Measurements from ENCODE around the gene RPS17.
"Not testable (repeated sequence)": the region's sequence is repeated elsewhere in the genome, so short reads cannot be mapped to it uniquely, and the experiment has no call there.

RPS17 gene

GRCh38 chr15:82537351-82537908, 2.8 kb downstream of the RPS17 start:
- Histone ChIP-seq H3K36me3 (ENCODE audit: control insufficient read depth in 1 of 2, insufficient read depth in 2 of 2, low read length in 2 of 2) (peaks cover 30 to 54% of the 10 kb centered on the region in 2 donors), H3K27ac (ENCODE audit: low read depth, low read length) (no peak overlapping the region), H3K4me1 (ENCODE audit: control insufficient read depth in 1 of 2, insufficient read depth in 2 of 2, low read length in 2 of 2) (peaks cover 19 to 23% of the 10 kb centered on the region in 2 donors), H3K27me3 (ENCODE audit: control insufficient read depth in 1 of 2, insufficient read depth in 2 of 2, low read length in 2 of 2) (no peaks in the 10 kb centered on the region), H3K9ac (ENCODE audit: low read depth in 1 of 2, low read length in 2 of 2) (peak overlapping the region in 1 of 2 donors; percentile 8), H3K9me3 (ENCODE audit: control insufficient read depth in 1 of 2, low read length in 2 of 2) (no peaks in the 10 kb centered on the region), H3K4me3 (ENCODE audit: low read depth in 1 of 2, low read length in 2 of 2) (no peak overlapping the region)

- no peak overlapping the region for H3K27ac ChIP-seq (ENCODE audit: low read depth, low read length)
Measured at GRCh38 chr15:82536409-82537350, 3.6 kb downstream of the RPS17 start.

GRCh38 chr15:82535566-82536408, 4.5 kb downstream of the RPS17 start:
- no peak overlapping the region for H3K27ac ChIP-seq (ENCODE audit: low read depth, low read length)
- H3K27me3 ChIP-seq (ENCODE audit: control insufficient read depth in 1 of 2, insufficient read depth in 2 of 2, low read length in 2 of 2): no peaks in the 10 kb centered on the region
- peaks cover 30 to 54% of the 10 kb centered on the region in 2 donors for H3K36me3 ChIP-seq (ENCODE audit: control insufficient read depth in 1 of 2, insufficient read depth in 2 of 2, low read length in 2 of 2)
- H3K4me1 ChIP-seq (ENCODE audit: control insufficient read depth in 1 of 2, insufficient read depth in 2 of 2, low read length in 2 of 2): peaks cover 14 to 21% of the 10 kb centered on the region in 2 donors
- H3K9ac ChIP-seq (ENCODE audit: low read depth in 1 of 2, low read length in 2 of 2): no peak overlapping the region
- H3K4me3 ChIP-seq (ENCODE audit: low read depth in 1 of 2, low read length in 2 of 2): no peak overlapping the region
- no peaks in the 10 kb centered on the region for H3K9me3 ChIP-seq (ENCODE audit: control insufficient read depth in 1 of 2, low read length in 2 of 2)

More at GRCh38 chr15:82536409-82537350, 3.6 kb downstream of the RPS17 start:
- no peak overlapping the region for H3K9ac ChIP-seq (ENCODE audit: low read depth in 1 of 2, low read length in 2 of 2)
- no peak overlapping the region for H3K4me3 ChIP-seq (ENCODE audit: low read depth in 1 of 2, low read length in 2 of 2)
- peaks cover 19 to 23% of the 10 kb centered on the region in 2 donors for H3K4me1 ChIP-seq (ENCODE audit: control insufficient read depth in 1 of 2, insufficient read depth in 2 of 2, low read length in 2 of 2)
- H3K36me3 ChIP-seq (ENCODE audit: control insufficient read depth in 1 of 2, insufficient read depth in 2 of 2, low read length in 2 of 2): peaks cover 30 to 54% of the 10 kb centered on the region in 2 donors
- H3K9me3 ChIP-seq (ENCODE audit: control insufficient read depth in 1 of 2, low read length in 2 of 2): no peaks in the 10 kb centered on the region
- no peaks in the 10 kb centered on the region for H3K27me3 ChIP-seq (ENCODE audit: control insufficient read depth in 1 of 2, insufficient read depth in 2 of 2, low read length in 2 of 2)

GRCh38 chr15:82535151-82535550, 5.1 kb downstream of the RPS17 start:
- H3K4me3 ChIP-seq (ENCODE audit: low read depth in 1 of 2, low read length in 2 of 2); H3K27ac ChIP-seq (ENCODE audit: low read depth, low read length); H3K9me3 ChIP-seq (ENCODE audit: control insufficient read depth in 1 of 2, low read length in 2 of 2); H3K27me3 ChIP-seq (ENCODE audit: control insufficient read depth in 1 of 2, insufficient read depth in 2 of 2, low read length in 2 of 2); H3K9ac ChIP-seq (ENCODE audit: low read depth in 1 of 2, low read length in 2 of 2): not testable (repeated sequence)
- peaks cover 14 to 23% of the 10 kb centered on the region in 2 donors for H3K4me1 ChIP-seq (ENCODE audit: control insufficient read depth in 1 of 2, insufficient read depth in 2 of 2, low read length in 2 of 2)
- peaks cover 30 to 54% of the 10 kb centered on the region in 2 donors for H3K36me3 ChIP-seq (ENCODE audit: control insufficient read depth in 1 of 2, insufficient read depth in 2 of 2, low read length in 2 of 2)

- not testable (repeated sequence) for H3K9ac ChIP-seq (ENCODE audit: low read depth in 1 of 2, low read length in 2 of 2); H3K27ac ChIP-seq (ENCODE audit: low read depth, low read length); H3K9me3 ChIP-seq (ENCODE audit: control insufficient read depth in 1 of 2, low read length in 2 of 2); H3K4me3 ChIP-seq (ENCODE audit: low read depth in 1 of 2, low read length in 2 of 2); H3K27me3 ChIP-seq (ENCODE audit: control insufficient read depth in 1 of 2, insufficient read depth in 2 of 2, low read length in 2 of 2)
- Histone ChIP-seq H3K36me3 (ENCODE audit: control insufficient read depth in 1 of 2, insufficient read depth in 2 of 2, low read length in 2 of 2) (peaks cover 30 to 54% of the 10 kb centered on the region in 2 donors), H3K4me1 (ENCODE audit: control insufficient read depth in 1 of 2, insufficient read depth in 2 of 2, low read length in 2 of 2) (peaks cover 14 to 23% of the 10 kb centered on the region in 2 donors)
Measured at GRCh38 chr15:82534457-82534861, 5.8 kb downstream of the RPS17 start.

GRCh38 chr15:82533801-82534200, 6.5 kb downstream of the RPS17 start:
- H3K4me3 ChIP-seq (ENCODE audit: low read depth in 1 of 2, low read length in 2 of 2): no peak overlapping the region
- peaks cover 30 to 54% of the 10 kb centered on the region in 2 donors for H3K36me3 ChIP-seq (ENCODE audit: control insufficient read depth in 1 of 2, insufficient read depth in 2 of 2, low read length in 2 of 2)
- no peaks in the 10 kb centered on the region for H3K9me3 ChIP-seq (ENCODE audit: control insufficient read depth in 1 of 2, low read length in 2 of 2)
- H3K27me3 ChIP-seq (ENCODE audit: control insufficient read depth in 1 of 2, insufficient read depth in 2 of 2, low read length in 2 of 2): no peaks in the 10 kb centered on the region
- peaks cover 13 to 17% of the 10 kb centered on the region in 2 donors for H3K4me1 ChIP-seq (ENCODE audit: control insufficient read depth in 1 of 2, insufficient read depth in 2 of 2, low read length in 2 of 2)
- no peak overlapping the region for H3K27ac ChIP-seq (ENCODE audit: low read depth, low read length)
- no peak overlapping the region for H3K9ac ChIP-seq (ENCODE audit: low read depth in 1 of 2, low read length in 2 of 2)

GRCh38 chr15:82532991-82533481, 7.2 kb downstream of the RPS17 start:
- Histone ChIP-seq H3K36me3 (ENCODE audit: control insufficient read depth in 1 of 2, insufficient read depth in 2 of 2, low read length in 2 of 2) (peaks cover 25 to 48% of the 10 kb centered on the region in 2 donors), H3K27me3 (ENCODE audit: control insufficient read depth in 1 of 2, insufficient read depth in 2 of 2, low read length in 2 of 2) (no peaks in the 10 kb centered on the region), H3K27ac (ENCODE audit: low read depth, low read length) (no peak overlapping the region), H3K4me3 (ENCODE audit: low read depth in 1 of 2, low read length in 2 of 2) (no peak overlapping the region), H3K9ac (ENCODE audit: low read depth in 1 of 2, low read length in 2 of 2) (no peak overlapping the region), H3K4me1 (ENCODE audit: control insufficient read depth in 1 of 2, insufficient read depth in 2 of 2, low read length in 2 of 2) (peaks cover 6 to 12% of the 10 kb centered on the region in 2 donors), H3K9me3 (ENCODE audit: control insufficient read depth in 1 of 2, low read length in 2 of 2) (no peaks in the 10 kb centered on the region)

GRCh38 chr15:82532383-82532990, 7.8 kb downstream of the RPS17 start:
- Histone ChIP-seq H3K9me3 (ENCODE audit: control insufficient read depth in 1 of 2, low read length in 2 of 2) (no peaks in the 10 kb centered on the region), H3K4me3 (ENCODE audit: low read depth in 1 of 2, low read length in 2 of 2) (no peak overlapping the region), H3K36me3 (ENCODE audit: control insufficient read depth in 1 of 2, insufficient read depth in 2 of 2, low read length in 2 of 2) (peaks cover 20 to 42% of the 10 kb centered on the region in 2 donors), H3K4me1 (ENCODE audit: control insufficient read depth in 1 of 2, insufficient read depth in 2 of 2, low read length in 2 of 2) (peaks cover under 1 to 7% of the 10 kb centered on the region in 2 donors), H3K9ac (ENCODE audit: low read depth in 1 of 2, low read length in 2 of 2) (no peak overlapping the region), H3K27ac (ENCODE audit: low read depth, low read length) (no peak overlapping the region), H3K27me3 (ENCODE audit: control insufficient read depth in 1 of 2, insufficient read depth in 2 of 2, low read length in 2 of 2) (no peaks in the 10 kb centered on the region)

GRCh38 chr15:82531496-82532382, 8.5 kb downstream of the RPS17 start:
- no peak overlapping the region for H3K4me3 ChIP-seq (ENCODE audit: low read depth in 1 of 2, low read length in 2 of 2)
- peaks cover 0 to 7% of the 10 kb centered on the region in 2 donors for H3K4me1 ChIP-seq (ENCODE audit: control insufficient read depth in 1 of 2, insufficient read depth in 2 of 2, low read length in 2 of 2)
- H3K9ac ChIP-seq (ENCODE audit: low read depth in 1 of 2, low read length in 2 of 2): no peak overlapping the region
- H3K9me3 ChIP-seq (ENCODE audit: control insufficient read depth in 1 of 2, low read length in 2 of 2): no peaks in the 10 kb centered on the region
- H3K36me3 ChIP-seq (ENCODE audit: control insufficient read depth in 1 of 2, insufficient read depth in 2 of 2, low read length in 2 of 2): peaks cover 12 to 35% of the 10 kb centered on the region in 2 donors
- no peaks in the 10 kb centered on the region for H3K27me3 ChIP-seq (ENCODE audit: control insufficient read depth in 1 of 2, insufficient read depth in 2 of 2, low read length in 2 of 2)
- no peak overlapping the region for H3K27ac ChIP-seq (ENCODE audit: low read depth, low read length)

Measured in duodenal mucosa (tissue), 2 donors.